K562 (cell line): ENCODE data around the gene TRPV6. TPM values are rescaled to one million over a fixed set of nuclear protein-coding genes. Genes with fewer than 3 reads are reported as not detected.
A peak's percentile ranks its signal among the peaks of the same experiment; 100 is the strongest.

ENCODE experiments used
- ASH1L ChIP-seq: fragments of 450-650 bp; IDR thresholded peaks from 2 replicates; pipeline ENCODE4 v1.6.1; 2018; ENCODE audit warnings: borderline replicate concordance, mild to moderate bottlenecking, low read depth; ENCODE audit not compliant: partially characterized antibody
- CHD2 ChIP-seq: IDR thresholded peaks from 2 replicates; pipeline ENCODE4 v1.6.1; 2011; ENCODE audit warnings: low read depth, low read length
- COPS2 ChIP-seq: fragments of 450-650 bp; conservative IDR thresholded peaks from 2 replicates; pipeline ENCODE4 v1.6.1; 2016; ENCODE audit warnings: mild to moderate bottlenecking, moderate library complexity
- CXXC5 ChIP-seq: fragments of 250-450 bp; sonication (Bioruptor Pico); IDR thresholded peaks from 2 replicates; pipeline ENCODE4 v1.8.0; 2022; ENCODE audit warnings: inconsistent platforms, mild to moderate bottlenecking, moderate library complexity
- FOXJ2 ChIP-seq: fragments of 200-800 bp; sonication (Bioruptor generic); IDR thresholded peaks from 2 replicates; pipeline ENCODE4 v1.6.1; 2016; ENCODE audit warnings: missing genetic modification characterization, missing compliant biosample characterization
- GABPB1 ChIP-seq: sonication (generic); formaldehyde crosslinking; IDR thresholded peaks from 2 replicates; pipeline ENCODE4 v1.8.0; 2022; ENCODE audit warnings: mild to moderate bottlenecking, missing genetic modification reagents
- GATAD2B ChIP-seq: fragments of 450-650 bp; IDR thresholded peaks from 2 replicates; pipeline ENCODE4 v1.6.1; 2017; ENCODE audit warnings: mild to moderate bottlenecking, borderline replicate concordance
- RFX5 ChIP-seq: IDR thresholded peaks from 2 replicates; pipeline ENCODE4 v1.6.1; 2011; ENCODE audit warnings: low read depth, mild to moderate bottlenecking, improper control_type of control experiment, low read length
- SMC3 ChIP-seq: conservative IDR thresholded peaks from 2 replicates; pipeline ENCODE4 v1.6.1; 2011; ENCODE audit warnings: low read depth, low read length, improper control_type of control experiment; ENCODE audit not compliant: insufficient read depth
- SRSF3 ChIP-seq: fragments of 200-400 bp; formaldehyde crosslinking; IDR thresholded peaks from 2 replicates; pipeline ENCODE4 v1.6.1; 2016; ENCODE audit warnings: mild to moderate bottlenecking, low read length, moderate library complexity; ENCODE audit not compliant: insufficient read depth
- XRCC3 ChIP-seq: fragments of 450-650 bp; IDR thresholded peaks from 2 replicates; pipeline ENCODE4 v1.6.1; 2017; ENCODE audit warnings: mild to moderate bottlenecking, moderate library complexity
- ZBTB40 ChIP-seq, 2 experiments: fragments of 450-650 bp in 1 of 2; sonication (generic) in 1 of 2; formaldehyde crosslinking in 1 of 2; IDR thresholded peaks; 2 replicates each; pipeline versions ENCODE4 v1.7.1 to v1.9.0; 2016 to 2022; ENCODE audit warnings: inconsistent platforms in 1 of 2, mild to moderate bottlenecking in 1 of 2, missing genetic modification reagents in 1 of 2
- ZNF764 ChIP-seq: fragments of 250-450 bp; sonication (Bioruptor Pico); IDR thresholded peaks from 2 replicates; pipeline ENCODE4 v1.4.0; 2020; ENCODE audit warnings: low read depth, mild to moderate bottlenecking, moderate library complexity
- polyA plus RNA-seq, 8 experiments: library from polyadenylated mRNA; depleted of rRNA in 4 of 8; stranded (reverse) in 5 of 8; unstranded in 3 of 8; fragments of >200 nt; fragmentation: Nextera tagmentation in 2 of 8; fragmentation: Illumina TruSeq in 1 of 8; extraction: Ambion mirVana in 2 of 8; extraction: Trizol in 1 of 8; gene quantifications; 2 replicates each; pipeline versions ENCODE4 v1.2.1 to v1.2.3, GENCODE V29; 2011 to 2014; ENCODE audit warnings: inconsistent platforms in 1 of 8, missing spikeins in 1 of 8
- total RNA-seq, 7 experiments: library from RNA; depleted of rRNA in 6 of 7; stranded (reverse); fragments of >200 nt in 6 of 7; fragmentation: Illumina TruSeq in 2 of 7; extraction: Trizol in 2 of 7; gene quantifications; 2 replicates each; pipeline versions ENCODE4 v1.2.1 to v1.2.3, GENCODE V29; 2011 to 2021; ENCODE audit warnings: low replicate concordance in 1 of 7
- TF ChIP-seq, protein P1 (sequence below): fragments of 250-450 bp; sonication (Bioruptor Pico); IDR thresholded peaks from 2 replicates; pipeline ENCODE4 v1.5.0; 2021; ENCODE audit warnings: mild to moderate bottlenecking, borderline replicate concordance
- TF ChIP-seq, protein P2 (sequence below): sonication (generic); formaldehyde crosslinking; IDR thresholded peaks from 2 replicates; pipeline ENCODE4 v1.9.0; 2022; ENCODE audit warnings: mild to moderate bottlenecking, missing genetic modification reagents

The TRPV6 gene
- total and polyA plus RNA-seq, 9 of the 15 experiments (the other 6 are each of a cell fraction or from before 2014, with no cell fraction given): 0.04 to 0.36 (median 0.11) TPM

- TF ChIP-seq COPS2 (no peak), SMC3 (peak; percentile 45; the same call in 1 of the 2 replicates), FOXJ2 (0 out of 2 replicates have a peak, but pooled peaks have one; percentile 21), ZBTB40 (IDR thresholded peaks at IDR 0.05) (no peak), ZBTB40 (CRISPR knock-in tag; IDR thresholded peaks at IDR 0.05) (no peak), ZNF764 (no peak), ASH1L (no peak), GATAD2B (no peak), SRSF3 (no peak), CHD2 (no peak), XRCC3 (no peak), GABPB1 (CRISPR knock-in tag) (peak; percentile 36; the same call in 1 of the 2 replicates), RFX5 (no peak), CXXC5 (CRISPR knock-in tag) (no peak)
- TF ChIP-seq, protein P1, sequence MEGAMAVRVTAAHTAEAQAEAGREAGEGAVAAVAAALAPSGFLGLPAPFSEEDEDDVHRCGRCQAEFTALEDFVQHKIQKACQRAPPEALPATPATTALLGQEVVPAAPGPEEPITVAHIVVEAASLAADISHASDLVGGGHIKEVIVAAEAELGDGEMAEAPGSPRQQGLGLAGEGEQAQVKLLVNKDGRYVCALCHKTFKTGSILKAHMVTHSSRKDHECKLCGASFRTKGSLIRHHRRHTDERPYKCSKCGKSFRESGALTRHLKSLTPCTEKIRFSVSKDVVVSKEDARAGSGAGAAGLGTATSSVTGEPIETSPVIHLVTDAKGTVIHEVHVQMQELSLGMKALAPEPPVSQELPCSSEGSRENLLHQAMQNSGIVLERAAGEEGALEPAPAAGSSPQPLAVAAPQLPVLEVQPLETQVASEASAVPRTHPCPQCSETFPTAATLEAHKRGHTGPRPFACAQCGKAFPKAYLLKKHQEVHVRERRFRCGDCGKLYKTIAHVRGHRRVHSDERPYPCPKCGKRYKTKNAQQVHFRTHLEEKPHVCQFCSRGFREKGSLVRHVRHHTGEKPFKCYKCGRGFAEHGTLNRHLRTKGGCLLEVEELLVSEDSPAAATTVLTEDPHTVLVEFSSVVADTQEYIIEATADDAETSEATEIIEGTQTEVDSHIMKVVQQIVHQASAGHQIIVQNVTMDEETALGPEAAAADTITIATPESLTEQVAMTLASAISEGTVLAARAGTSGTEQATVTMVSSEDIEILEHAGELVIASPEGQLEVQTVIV: no peak
- TF ChIP-seq, protein P2, sequence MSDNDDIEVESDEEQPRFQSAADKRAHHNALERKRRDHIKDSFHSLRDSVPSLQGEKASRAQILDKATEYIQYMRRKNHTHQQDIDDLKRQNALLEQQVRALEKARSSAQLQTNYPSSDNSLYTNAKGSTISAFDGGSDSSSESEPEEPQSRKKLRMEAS (CRISPR knock-in tag): 0 out of 2 replicates have a peak, but pooled peaks have one; percentile 39
These were observed 23.7 kb upstream of the TRPV6 start (continued) for GRCh38 chr7:142908921-142909890.
